ENCODE measurements around the gene SNX32. TPM values are rescaled to one million over a fixed set of nuclear protein-coding genes. Genes with fewer than 3 reads are reported as not detected.

The SNX32 gene
- total RNA-seq, 2 experiments from 2014 or later = 3.0 to 3.3 TPM

- CTCF ChIA-PET = interaction anchor here (0.7 to 12.8 kb wide), 34 partner anchors 6 to 266 kb away, joined by 3 to 163 read pairs (median 6); partner anchors contain the start of genes CFL1, CTSW, FOSL1 and KAT5
Measured at GRCh38 chr11:65883786-65884715, 50.3 kb downstream of the SNX32 start.

GRCh38 chr11:65884716-65885092 lies 50.9 kb downstream of the SNX32 start:
- ChIA-PET POLR2A (interaction anchor here (0.5 to 2.7 kb wide), 6 partner anchors 14 to 37 kb away, joined by 3 to 25 read pairs (median 8); no protein-coding TSS in a partner anchor), CTCF (interaction anchor here (0.7 to 12.8 kb wide), 37 partner anchors 7 to 345 kb away, joined by 3 to 163 read pairs (median 5); partner anchors contain the start of genes CFL1, CTSW, FOSL1 and KAT5)

More at GRCh38 chr11:65883786-65884715, 50.3 kb downstream of the SNX32 start:
- POLR2A ChIA-PET = interaction anchor here (1.0 to 2.7 kb wide), 5 partner anchors 14 to 34 kb away, joined by 3 to 25 read pairs (median 7); no protein-coding TSS in a partner anchor

- CTCF ChIA-PET = interaction anchor here (0.6 to 12.8 kb wide), 31 partner anchors 8 to 345 kb away, joined by 3 to 163 read pairs (median 6); partner anchors contain the start of genes CFL1, CTSW, FOSL1 and KAT5
- POLR2A ChIA-PET = interaction anchor here (0.5 to 2.7 kb wide), 6 partner anchors 13 to 36 kb away, joined by 3 to 25 read pairs (median 8); no protein-coding TSS in a partner anchor
Measured at GRCh38 chr11:65885231-65885630, 51.5 kb downstream of the SNX32 start.

- POLR2A ChIA-PET = interaction anchor here (0.9 to 2.7 kb wide), 2 partner anchors 12 to 16 kb away, joined by 13 to 25 read pairs; no protein-coding TSS in a partner anchor
- CTCF ChIA-PET = interaction anchor here (0.6 to 12.8 kb wide), 21 partner anchors 8 to 346 kb away, joined by 3 to 163 read pairs (median 10); partner anchors contain the start of genes CFL1, CTSW, FOSL1 and KAT5
Measured at GRCh38 chr11:65885808-65886536, 52.2 kb downstream of the SNX32 start.

- ChIA-PET CTCF (interaction anchor here (0.6 to 12.8 kb wide), 15 partner anchors 9 to 175 kb away, joined by 3 to 163 read pairs (median 5); partner anchors contain the start of genes C11orf68, CFL1, CTSW and FOSL1), POLR2A (interaction anchor here (0.9 kb wide), 1 partner anchor 13 kb away, joined by 4 read pairs; the partner anchor contains the start of gene FOSL1)
Measured at GRCh38 chr11:65886826-65887722, 53.3 kb downstream of the SNX32 start.

- POLR2A ChIA-PET = interaction anchor here (0.6 to 4.7 kb wide), 10 partner anchors 9 to 316 kb away, joined by 3 to 67 read pairs (median 4); partner anchors contain the start of genes CFL1, FOSL1 and MUS81
Measured at GRCh38 chr11:65887723-65888162, 54.0 kb downstream of the SNX32 start.

GRCh38 chr11:65888163-65888814 lies 54.5 kb downstream of the SNX32 start, which contains the start of gene FIBP:
TSS of gene FIBP (minus strand) at chr11:65888471. CDS start at chr11:65888418, 53 bp downstream.
- POLR2A ChIA-PET = interaction anchor here (0.6 to 4.7 kb wide), 11 partner anchors 9 to 317 kb away, joined by 3 to 67 read pairs (median 4); partner anchors contain the start of genes CFL1, FOSL1 and MUS81

More at GRCh38 chr11:65887723-65888162, 54.0 kb downstream of the SNX32 start:
- CTCF ChIA-PET = interaction anchor here (0.6 to 12.8 kb wide), 27 partner anchors 10 to 1602 kb away, joined by 3 to 163 read pairs (median 4); partner anchors contain the start of genes C11orf68, CFL1, CTSW and FOSL1

GRCh38 chr11:65890324-65891218 lies 56.8 kb downstream of the SNX32 start, which contains the start of gene CCDC85B:
TSS of gene CCDC85B (plus strand) at chr11:65890673. CDS start at chr11:65890784, 111 bp downstream.
- CTCF ChIA-PET = interaction anchor here (1.1 to 12.8 kb wide), 12 partner anchors 8 to 177 kb away, joined by 3 to 163 read pairs (median 12); partner anchors contain the start of genes C11orf68, CFL1, CTSW and FOSL1
- POLR2A ChIA-PET = interaction anchor here (0.6 to 4.7 kb wide), 20 partner anchors 9 to 383 kb away, joined by 3 to 67 read pairs (median 4); partner anchors contain the start of genes BANF1, C11orf68, CFL1 and EIF1AD

More at GRCh38 chr11:65888163-65888814, 54.5 kb downstream of the SNX32 start, which contains the start of gene FIBP:
- CTCF ChIA-PET = interaction anchor here (0.6 to 12.8 kb wide), 33 partner anchors 11 to 1601 kb away, joined by 3 to 163 read pairs (median 3); partner anchors contain the start of genes C11orf68, CFL1, CTSW and FOSL1

- ChIA-PET CTCF (interaction anchor here (1.0 to 12.8 kb wide), 11 partner anchors 7 to 176 kb away, joined by 3 to 163 read pairs (median 10); partner anchors contain the start of genes C11orf68, CFL1, CTSW and FOSL1), POLR2A (interaction anchor here (0.6 to 4.7 kb wide), 16 partner anchors 9 to 321 kb away, joined by 3 to 67 read pairs (median 4); partner anchors contain the start of genes BANF1, C11orf68, CFL1 and EIF1AD)
Measured at GRCh38 chr11:65891219-65892136, 57.7 kb downstream of the SNX32 start.

GRCh38 chr11:65892137-65892540 lies 58.4 kb downstream of the SNX32 start:
- CTCF ChIA-PET = interaction anchor here (0.6 to 12.8 kb wide), 8 partner anchors 7 to 153 kb away, joined by 3 to 163 read pairs (median 10); partner anchors contain the start of genes CFL1, CTSW, FOSL1 and MUS81

GRCh38 chr11:65892661-65893317 lies 59.0 kb downstream of the SNX32 start:
- ChIA-PET POLR2A (interaction anchor here (1.2 to 4.7 kb wide), 2 partner anchors 7 to 33 kb away, joined by 3 to 67 read pairs; partner anchors contain the start of gene FOSL1), CTCF (interaction anchor here (0.6 to 12.8 kb wide), 7 partner anchors 8 to 96 kb away, joined by 3 to 163 read pairs (median 10); partner anchors contain the start of genes CFL1, CTSW and MUS81)

More at GRCh38 chr11:65892137-65892540, 58.4 kb downstream of the SNX32 start:
- POLR2A ChIA-PET = interaction anchor here (1.2 to 4.7 kb wide), 2 partner anchors 8 to 33 kb away, joined by 3 to 67 read pairs; partner anchors contain the start of gene FOSL1

- ChIA-PET POLR2A (interaction anchor here (0.7 to 0.9 kb wide), 3 partner anchors 24 to 74 kb away, joined by 3 read pairs; no protein-coding TSS in a partner anchor), CTCF (interaction anchor here (0.6 to 12.8 kb wide), 5 partner anchors 9 to 563 kb away, joined by 3 to 163 read pairs (median 4); partner anchors contain the start of genes CFL1 and MUS81)
Measured at GRCh38 chr11:65894034-65894591, 60.4 kb downstream of the SNX32 start.
